HG03469 (cell line): Measurements from ENCODE around the gene POU2AF1.

Experiments
- ATAC-seq: cut with Tn5 transposase; IDR thresholded peaks from one replicate; pipeline ENCODE4 v1.9.1; 2021; ENCODE audit warnings: mild to moderate bottlenecking, moderate library complexity, moderate number of reproducible peaks; ENCODE audit not compliant: unreplicated experiment

The POU2AF1 gene

DNA sequence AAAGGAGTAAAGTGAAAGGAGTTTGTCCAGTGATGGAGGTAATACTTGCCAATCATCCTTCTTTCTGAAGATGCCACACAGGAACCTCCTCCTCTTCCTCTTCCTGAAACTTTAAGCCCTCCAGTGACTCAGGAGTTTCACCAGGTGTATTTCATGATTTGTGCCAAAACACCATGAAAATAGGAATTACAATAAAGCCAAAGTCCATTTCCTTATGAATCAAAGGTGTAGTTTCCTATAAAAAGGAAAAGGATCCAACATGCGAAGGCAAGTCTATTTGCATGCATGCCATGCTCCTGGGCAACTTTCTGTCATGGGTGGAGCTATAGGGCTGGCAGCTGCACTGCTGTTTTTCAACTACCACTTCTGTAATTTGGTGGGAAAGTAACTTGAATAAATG lies 9.8 kb upstream of the POU2AF1 start:
- no peak for ATAC-seq

- ATAC-seq = no peak
Measured at GRCh38 chr11:111388420-111388819, 9.3 kb upstream of the POU2AF1 start.

DNA sequence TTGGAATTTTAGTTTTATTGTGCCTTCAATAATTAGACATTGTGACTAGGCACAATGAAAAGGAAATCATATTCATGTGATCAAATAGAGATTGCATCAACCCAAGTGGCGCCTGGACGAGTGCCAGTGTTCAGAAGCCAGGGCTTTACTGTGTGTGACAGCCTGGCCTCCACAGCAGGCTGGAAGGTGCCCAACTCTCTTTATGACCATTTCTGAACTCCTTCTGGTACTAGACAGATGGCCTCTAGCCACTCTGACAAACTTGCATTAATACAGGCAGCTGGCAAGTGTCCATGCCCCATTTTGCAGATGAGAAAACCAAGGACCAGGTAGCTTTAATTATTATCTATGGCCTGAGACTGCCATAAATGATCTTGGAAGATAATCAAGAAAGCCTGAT lies 8.3 kb upstream of the POU2AF1 start:
- no peak for ATAC-seq

GRCh38 chr11:111386611-111387150 lies 7.6 kb upstream of the POU2AF1 start:
- ATAC-seq = no peak

GRCh38 chr11:111384494-111384893 lies 5.4 kb upstream of the POU2AF1 start:
- ATAC-seq = no peak

DNA sequence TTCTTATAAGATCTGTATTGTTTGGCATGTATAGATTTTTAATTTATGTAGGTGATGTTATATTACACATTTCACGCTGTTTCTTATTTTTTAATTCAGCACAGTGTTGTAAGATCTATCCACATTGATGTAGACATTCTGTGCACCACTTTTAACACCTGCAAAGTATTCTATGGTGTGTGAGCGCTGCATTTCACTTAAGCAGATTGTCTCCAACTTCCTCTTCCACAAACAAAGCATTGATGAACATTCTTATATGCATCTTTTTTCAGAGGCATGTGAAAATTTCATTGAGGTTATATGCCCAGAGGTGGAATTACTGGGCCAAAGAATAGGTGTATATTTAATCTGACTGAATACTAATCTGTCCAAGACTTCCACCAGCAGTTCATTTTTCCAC lies 3.4 kb upstream of the POU2AF1 start:
- no peak for ATAC-seq

- peak; percentile 19 for ATAC-seq
Measured at GRCh38 chr11:111379602-111380136, 594 bp upstream of the POU2AF1 start.

GRCh38 chr11:111378185-111378860 lies 752 bp downstream of the POU2AF1 start:
- ATAC-seq = no peak

- no peak for ATAC-seq
Measured at GRCh38 chr11:111376181-111376871, 2.7 kb downstream of the POU2AF1 start.

DNA sequence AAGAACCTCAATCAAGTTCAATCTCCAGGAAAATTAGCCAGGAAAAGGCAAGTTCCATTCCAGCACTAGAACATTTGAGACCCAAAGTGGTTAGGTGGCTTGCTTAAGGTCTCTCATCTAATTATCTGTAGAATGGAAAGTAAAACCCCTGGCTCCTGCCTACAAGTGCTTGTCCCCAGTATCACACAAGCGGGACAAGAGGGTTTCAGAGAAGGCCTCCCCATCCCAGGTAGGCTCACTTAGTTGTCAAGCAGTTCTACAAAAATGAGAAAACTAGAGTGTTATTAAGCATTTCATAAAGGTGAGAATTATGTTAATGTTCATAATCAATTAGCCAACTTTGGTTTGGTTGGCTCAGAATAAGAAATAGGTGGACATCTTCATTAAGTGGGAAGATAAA lies 5.5 kb downstream of the POU2AF1 start:
- ATAC-seq = no peak

DNA sequence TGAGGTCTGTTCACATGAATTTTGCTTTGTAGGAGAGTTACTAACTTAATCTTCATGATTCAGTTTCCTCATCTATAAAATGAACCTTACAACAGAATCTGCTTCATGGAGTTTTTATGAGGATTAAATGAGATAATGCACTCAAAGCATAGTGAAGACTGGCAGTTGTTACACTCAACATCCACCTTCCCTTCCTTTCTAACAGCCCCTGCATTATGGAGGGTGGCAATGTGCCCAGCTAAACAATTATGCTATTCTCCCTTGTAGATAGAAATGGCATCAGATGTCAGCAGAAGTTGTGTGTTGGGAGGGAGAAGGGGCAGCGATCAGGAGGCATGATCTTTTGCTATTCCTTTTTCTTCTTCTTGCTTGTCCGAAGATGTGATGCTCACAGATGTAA lies 6.5 kb downstream of the POU2AF1 start:
- no peak for ATAC-seq

DNA sequence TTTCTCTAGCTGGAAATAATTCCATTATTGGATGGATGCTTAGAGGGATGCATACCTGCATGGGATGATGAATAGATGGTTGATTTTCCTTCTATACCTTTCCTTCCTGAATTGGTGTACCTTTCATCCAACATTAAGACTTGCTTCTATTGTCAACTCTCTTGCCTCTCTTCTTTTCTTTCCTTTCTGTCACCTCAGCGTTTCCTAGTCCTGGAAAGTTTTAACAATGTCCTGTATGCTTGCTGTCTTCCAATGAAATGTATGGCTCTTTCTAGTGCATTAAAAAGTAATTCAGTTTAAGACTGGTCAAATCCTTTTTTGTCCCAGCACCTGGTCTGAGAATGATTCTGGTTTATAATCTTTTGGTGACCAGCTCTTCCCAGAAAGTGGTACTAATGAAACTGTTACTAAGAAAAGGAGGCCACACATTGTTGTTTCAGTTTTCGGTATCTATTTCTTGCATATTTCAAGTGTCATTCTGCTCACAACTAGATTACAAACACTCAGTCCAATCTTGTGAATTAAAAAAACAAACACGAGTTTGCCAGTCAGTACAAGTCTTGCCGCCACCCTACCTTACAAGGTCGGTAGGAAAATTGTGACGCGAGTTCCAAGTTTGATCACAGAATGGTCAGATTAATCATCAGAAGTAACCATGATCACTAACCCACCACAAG lies 8.0 kb downstream of the POU2AF1 start:
- ATAC-seq = no peak

GRCh38 chr11:111370270-111370901 lies 8.7 kb downstream of the POU2AF1 start:
- no peak for ATAC-seq

DNA sequence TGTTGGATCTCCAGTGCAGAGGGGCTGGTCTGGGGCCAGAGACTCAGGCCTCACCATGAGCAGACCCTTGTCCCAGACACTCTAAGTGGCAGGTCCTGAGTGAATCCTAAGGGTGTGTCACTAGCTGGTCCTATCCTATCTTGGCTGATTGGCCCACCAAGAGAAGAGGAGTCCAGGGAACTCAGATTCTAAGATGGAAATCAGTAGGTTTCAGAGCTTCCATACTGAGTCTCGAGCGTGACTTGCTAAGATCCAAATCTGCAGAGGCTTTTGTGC lies 10.9 kb downstream of the POU2AF1 start:
- ATAC-seq = no peak

GRCh38 chr11:111367411-111368284 lies 11.4 kb downstream of the POU2AF1 start:
- peak; percentile 25 for ATAC-seq

DNA sequence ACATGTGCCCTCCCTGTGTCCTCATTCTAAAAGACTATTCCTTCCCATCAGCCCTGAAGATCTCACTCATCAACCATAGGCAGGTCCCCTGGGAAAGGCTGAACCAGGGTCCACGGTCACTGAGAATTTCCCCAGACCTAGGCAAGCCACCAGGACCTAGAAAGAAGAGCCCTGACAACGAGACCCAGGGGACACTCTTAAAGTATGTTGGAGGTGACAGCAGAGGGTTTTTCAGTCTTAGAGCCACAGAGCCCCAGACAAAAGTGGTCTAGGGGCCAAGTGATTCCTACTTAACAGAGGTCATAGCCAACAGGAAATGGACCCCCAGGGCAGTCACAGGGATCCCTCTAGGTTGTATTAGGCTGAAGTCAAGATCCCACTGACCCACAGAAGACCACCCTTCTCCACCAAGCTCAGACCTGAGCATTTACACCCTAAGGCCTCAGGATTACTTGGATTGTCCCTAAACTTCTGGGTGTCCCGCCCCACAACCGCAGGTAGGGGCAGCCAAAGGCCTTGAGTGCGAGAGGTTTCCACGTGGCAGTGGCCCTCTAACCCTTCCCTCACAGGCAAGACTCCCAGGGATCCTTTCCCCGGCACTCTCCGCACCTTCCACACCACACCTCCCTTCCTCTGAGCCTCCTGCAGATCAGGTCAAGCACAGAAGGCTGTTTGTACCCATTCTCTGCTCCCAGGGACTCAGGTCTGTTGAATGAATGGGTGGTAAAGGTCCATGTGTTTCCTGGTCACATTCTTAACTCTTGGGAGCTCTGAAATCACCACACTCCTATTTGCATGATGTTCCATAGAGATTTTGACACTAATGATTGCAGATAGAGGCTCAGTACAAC lies 12.3 kb downstream of the POU2AF1 start:
- ATAC-seq = no peak

DNA sequence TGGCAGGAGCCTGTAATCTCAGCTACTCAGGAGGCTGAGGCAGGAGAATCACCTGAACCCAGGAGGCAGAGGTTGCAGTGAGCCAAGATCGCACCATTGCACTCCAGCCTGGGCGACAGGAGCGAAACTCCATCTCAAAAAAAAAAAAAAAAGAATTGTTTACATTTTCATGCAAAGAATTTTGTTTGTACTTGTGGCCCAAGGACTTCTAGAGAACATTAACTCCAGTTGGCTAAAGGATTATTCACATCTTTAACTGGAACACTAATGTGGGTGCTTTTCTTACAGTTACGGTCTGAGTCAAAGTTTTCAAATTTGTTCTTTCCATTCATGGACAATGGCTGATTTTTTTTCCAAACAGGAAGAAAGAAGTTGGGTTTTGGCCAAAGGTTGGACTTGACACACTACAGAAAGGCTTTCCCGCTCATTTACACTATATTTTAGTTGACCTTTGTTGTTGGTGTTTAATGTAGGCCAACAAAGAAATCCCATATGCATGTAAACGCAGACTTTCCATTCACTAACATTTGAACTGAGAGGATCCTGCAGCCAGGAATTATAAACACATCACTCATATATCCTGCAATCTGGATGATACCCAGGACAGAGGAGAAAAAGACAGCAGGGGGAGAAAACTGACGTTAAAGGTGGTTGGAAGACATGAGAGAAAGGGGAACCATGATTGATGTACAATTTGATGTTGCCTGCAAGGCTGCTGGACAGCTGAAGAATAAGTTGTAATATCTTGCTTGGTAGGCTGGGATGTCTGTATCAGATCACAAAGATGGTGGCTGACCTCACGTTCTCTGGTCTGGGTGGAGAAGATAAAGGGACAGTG lies 13.1 kb downstream of the POU2AF1 start:
- ATAC-seq = no peak

DNA sequence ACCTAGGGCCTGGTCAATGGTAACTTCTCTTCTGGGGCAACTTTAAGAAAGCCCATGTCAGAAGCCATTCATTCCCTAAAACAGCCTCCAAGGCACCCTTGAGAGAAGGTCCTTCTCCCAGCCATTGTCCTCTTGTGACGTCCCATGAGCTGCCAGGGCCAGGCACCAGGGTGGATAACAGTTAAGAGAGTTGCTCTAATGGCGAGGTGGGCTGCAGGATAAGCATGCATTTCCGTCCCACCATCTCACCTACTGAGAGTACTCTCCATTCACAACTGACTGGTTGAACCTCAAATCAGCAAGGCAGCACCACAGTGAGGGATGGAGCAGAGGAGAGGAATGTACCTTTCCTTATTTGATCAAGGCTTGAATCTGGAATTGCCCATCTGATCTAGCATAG lies 14.6 kb downstream of the POU2AF1 start:
- no peak for ATAC-seq

- ATAC-seq = no peak
Measured at GRCh38 chr11:111363985-111364384, 15.1 kb downstream of the POU2AF1 start.
